Measurements from ENCODE around the gene ADGRL3.

GRCh38 chr4:61762722-61763627, 562.8 kb downstream of the ADGRL3 start:
- TF ChIP-seq CTCF (IDR thresholded peaks at IDR 0.05) (no peak), POLR2A (IDR thresholded peaks at IDR 0.05) (no peak)
